Liver (tissue), 9 donors: ENCODE data around the gene ABCB1. TPM values are rescaled to one million over a fixed set of nuclear protein-coding genes. Genes with fewer than 3 reads are reported as not detected.

Experiments
- DNase-seq: peaks from one replicate; pipeline ENCODE4 v3.0.0-alpha.2; 2017; ENCODE audit warnings: low spot score
- H3K27ac ChIP-seq, 2 donors: one replicate each; pipeline ENCODE4 v1.7.0; 2013; ENCODE audit warnings: inconsistent platforms in 2 of 2, low read length in 2 of 2, control low read depth in 1 of 2, low read depth in 1 of 2, mild to moderate bottlenecking in 1 of 2
- H3K27me3 ChIP-seq, 4 donors: one replicate each; pipeline versions ENCODE4 v1.6.1 to v1.7.0; 2013; ENCODE audit warnings: low read length in 3 of 4, inconsistent platforms in 1 of 4, mild to moderate bottlenecking in 1 of 4, moderate library complexity in 1 of 4; ENCODE audit not compliant: control insufficient read depth in 4 of 4, insufficient read depth in 4 of 4
- H3K36me3 ChIP-seq, 4 donors: one replicate each; pipeline versions ENCODE4 v1.6.1 to v1.7.0; 2013; ENCODE audit warnings: low read length in 3 of 4, mild to moderate bottlenecking in 3 of 4, low read depth in 1 of 4, moderate library complexity in 1 of 4; ENCODE audit not compliant: control insufficient read depth in 4 of 4, insufficient read depth in 3 of 4
- H3K4me1 ChIP-seq, 4 donors: one replicate each; pipeline versions ENCODE4 v1.6.1 to v1.7.0; 2013; ENCODE audit warnings: low read length in 3 of 4, mild to moderate bottlenecking in 3 of 4, moderate library complexity in 1 of 4; ENCODE audit not compliant: control insufficient read depth in 4 of 4, insufficient read depth in 4 of 4
- H3K4me3 ChIP-seq, 3 donors: one replicate each; pipeline versions ENCODE4 v1.6.1 to v1.7.0; 2013; ENCODE audit warnings: low read length in 3 of 3, control low read depth in 1 of 3, low read depth in 1 of 3, mild to moderate bottlenecking in 1 of 3
- H3K9ac ChIP-seq, 2 donors: one replicate each; pipeline ENCODE4 v1.7.0; 2013; ENCODE audit warnings: low read length in 2 of 2, mild to moderate bottlenecking in 2 of 2, moderate library complexity in 2 of 2, control low read depth in 1 of 2, low read depth in 1 of 2
- H3K9me3 ChIP-seq, 4 donors: one replicate each; pipeline versions ENCODE4 v1.6.1 to v1.7.0; 2013; ENCODE audit warnings: low read length in 3 of 4; ENCODE audit not compliant: control insufficient read depth in 4 of 4
- ATF3 ChIP-seq: IDR thresholded peaks from 2 replicates; pipeline ENCODE4 v1.6.1; 2016; ENCODE audit warnings: antibody characterized with exemption
- CTCF ChIP-seq: fragments of 150-350 bp; IDR thresholded peaks from 2 replicates; pipeline ENCODE4 v1.5.1; 2017; ENCODE audit warnings: improper control_type of control experiment, low read depth, low read length; ENCODE audit not compliant: missing input control
- EGR1 ChIP-seq, 2 donors: IDR thresholded peaks; 2 replicates each; pipeline ENCODE4 v1.6.1; 2016 to 2018; ENCODE audit warnings: antibody characterized with exemption in 2 of 2, low read depth in 2 of 2
- FOXA1 ChIP-seq: IDR thresholded peaks from 2 replicates; pipeline ENCODE4 v1.6.1; 2016; ENCODE audit warnings: antibody characterized with exemption
- FOXA2 ChIP-seq: IDR thresholded peaks from 2 replicates; pipeline ENCODE4 v1.6.1; 2016; ENCODE audit warnings: antibody characterized with exemption
- GABPA ChIP-seq, 2 donors: IDR thresholded peaks in 1 of 2; conservative IDR thresholded peaks in 1 of 2; 2 replicates each; pipeline ENCODE4 v1.6.1; 2016; ENCODE audit warnings: antibody characterized with exemption in 2 of 2, mild to moderate bottlenecking in 1 of 2, moderate library complexity in 1 of 2
- HNF4A ChIP-seq, 2 donors: conservative IDR thresholded peaks; 2 replicates each; pipeline ENCODE4 v1.6.1; 2016; ENCODE audit warnings: antibody characterized with exemption in 2 of 2, mild to moderate bottlenecking in 2 of 2
- HNF4G ChIP-seq: IDR thresholded peaks from 2 replicates; pipeline ENCODE4 v1.6.1; 2016; ENCODE audit warnings: antibody characterized with exemption
- JUND ChIP-seq, 2 donors: IDR thresholded peaks; 2 replicates each; pipeline ENCODE4 v1.6.1; 2016; ENCODE audit warnings: antibody characterized with exemption in 2 of 2
- MAX ChIP-seq: IDR thresholded peaks from 2 replicates; pipeline ENCODE4 v1.6.1; 2016; ENCODE audit warnings: antibody characterized with exemption
- NR2F2 ChIP-seq: IDR thresholded peaks from 2 replicates; pipeline ENCODE4 v1.6.1; 2016; ENCODE audit warnings: antibody characterized with exemption
- RAD21 ChIP-seq, 2 donors: IDR thresholded peaks; 2 replicates each; pipeline ENCODE4 v1.6.1; 2016; ENCODE audit warnings: antibody characterized with exemption in 2 of 2, mild to moderate bottlenecking in 2 of 2
- REST ChIP-seq: IDR thresholded peaks from 2 replicates; pipeline ENCODE4 v1.6.1; 2016; ENCODE audit warnings: antibody characterized with exemption, mild to moderate bottlenecking
- RXRA ChIP-seq, 2 donors: IDR thresholded peaks; 2 replicates each; pipeline ENCODE4 v1.6.1; 2017 to 2018; ENCODE audit warnings: antibody characterized with exemption in 2 of 2, mild to moderate bottlenecking in 1 of 2
- SP1 ChIP-seq: IDR thresholded peaks from 2 replicates; pipeline ENCODE4 v1.6.1; 2018; ENCODE audit warnings: antibody characterized with exemption, mild to moderate bottlenecking
- TAF1 ChIP-seq: conservative IDR thresholded peaks from 2 replicates; pipeline ENCODE4 v1.6.1; 2016; ENCODE audit warnings: antibody characterized with exemption, mild to moderate bottlenecking
- YY1 ChIP-seq: IDR thresholded peaks from 2 replicates; pipeline ENCODE4 v1.6.1; 2016; ENCODE audit warnings: antibody characterized with exemption, mild to moderate bottlenecking
- ZBTB33 ChIP-seq: IDR thresholded peaks from 2 replicates; pipeline ENCODE4 v1.6.1; 2016; ENCODE audit warnings: antibody characterized with exemption
- WGBS: extraction: QIAGEN DNeasy Blood & Tissue Kit; methylation state at CpG from one replicate; pipeline ENCODE4 v1.1.7; 2013; 5-methylcytosine and 5-hydroxymethylcytosine counted together
- polyA plus RNA-seq, 2 donors: library from polyadenylated mRNA; stranded (reverse) in 1 of 2; unstranded in 1 of 2; fragments of 200-250 nt in 1 of 2; fragments of >200 nt in 1 of 2; fragmentation: Nextera tagmentation in 1 of 2; extraction: Ambion mirVana in 1 of 2; gene quantifications; one replicate each; pipeline versions ENCODE4 v1.2.1 to v1.2.3, GENCODE V29; 2013 to 2015
- total RNA-seq, 2 donors: library from RNA; depleted of rRNA; stranded (reverse); fragments of >200 nt; gene quantifications; one replicate each; pipeline ENCODE4 v1.2.3, GENCODE V29; 2014
- donor health status: healthy.
- donor health status: healthy.
- donor health status: healthy.
- donor health status: healthy.
- donor health status: healthy.

Gene ABCB1
- total and polyA plus RNA-seq, 4 donors: 11.9 to 53.2 (median 21.0) TPM

GRCh38 chr7:87627634-87627994 is 26.9 kb upstream of the ABCB1 start:
- Histone ChIP-seq H3K4me1 (peaks cover 0 to 12% (median 6%) of the 10 kb centered on the region in 4 donors), H3K4me3 (peak overlapping the region; percentile 44 to 98 (median 79)), H3K36me3 (no peaks in the 10 kb centered on the region), H3K9ac (peak overlapping the region; percentile 52 to 56), H3K27ac (peak overlapping the region; percentile 11 to 90), H3K9me3 (no peaks in the 10 kb centered on the region), H3K27me3 (no peaks in the 10 kb centered on the region)
- TF ChIP-seq HNF4G (no peak), FOXA1 (no peak), EGR1 (IDR thresholded peaks at IDR 0.05; ENCODE audit: low read depth in 2 of 2) (no peak), RAD21 (IDR thresholded peaks at IDR 0.05) (no peak), FOXA2 (no peak), ATF3 (no peak), CTCF (no peak), REST (no peak), RXRA (IDR thresholded peaks at IDR 0.05) (no peak), TAF1 (no peak), NR2F2 (no peak), GABPA (IDR thresholded peaks at IDR 0.05 in 1 of 2, conservative IDR thresholded peaks at IDR 0.05 in 1 of 2) (no peak), HNF4A (conservative IDR thresholded peaks at IDR 0.05) (no peak), YY1 (no peak), SP1 (no peak), ZBTB33 (no peak), JUND (IDR thresholded peaks at IDR 0.05) (no peak), MAX (no peak)
- under 1% methylated on average over 30 of the region's 30 CpGs for WGBS
- DNase-seq: peak; percentile 33
